K562 (cell line): ENCODE results near the gene VRK2.

Experiments used
- CEBPG ChIP-seq, 3 experiments: fragments of 200-800 bp in 1 of 3; sonication (Bioruptor generic) in 1 of 3; sonication (generic) in 1 of 3; formaldehyde crosslinking in 1 of 3; IDR thresholded peaks in 2 of 3; conservative IDR thresholded peaks in 1 of 3; 2 replicates each; pipeline versions ENCODE4 v1.6.1 to v1.8.0; 2016 to 2022; ENCODE audit warnings: missing compliant biosample characterization in 2 of 3, missing genetic modification characterization in 2 of 3, mild to moderate bottlenecking in 1 of 3, missing genetic modification reagents in 1 of 3
- CHD4 ChIP-seq: fragments of 200-600 bp; sonication (generic); IDR thresholded peaks from 3 replicates; pipeline ENCODE4 v1.6.1; 2012; ENCODE audit warnings: low read depth, mild to moderate bottlenecking, mixed read lengths, low read length, inconsistent platforms; ENCODE audit not compliant: insufficient read depth, insufficient replicate concordance, poor library complexity, severe bottlenecking
- JUN ChIP-seq, 2 experiments: sonication (generic) in 1 of 2; formaldehyde crosslinking in 1 of 2; IDR thresholded peaks; 2 replicates each; pipeline versions ENCODE4 v1.6.1 to v1.8.0; 2012 to 2022; ENCODE audit warnings: borderline replicate concordance in 2 of 2, mild to moderate bottlenecking in 2 of 2, improper control_type of control experiment in 1 of 2, low read depth in 1 of 2, low read length in 1 of 2, missing genetic modification reagents in 1 of 2
- MAX ChIP-seq: sonication (generic); formaldehyde crosslinking; IDR thresholded peaks from 2 replicates; pipeline ENCODE4 v1.9.0; 2022; ENCODE audit warnings: mild to moderate bottlenecking, missing genetic modification reagents
- RERE ChIP-seq: sonication (generic); formaldehyde crosslinking; IDR thresholded peaks from 2 replicates; pipeline ENCODE4 v1.8.0; 2023; ENCODE audit warnings: missing genetic modification reagents, mild to moderate bottlenecking, borderline replicate concordance
- SETDB1 ChIP-seq: IDR thresholded peaks from one replicate; pipeline ENCODE4 v1.6.1; 2012; ENCODE audit warnings: low read length, control low read depth, inconsistent platforms
- SIN3A ChIP-seq, 2 experiments: fragments of 150-350 bp in 1 of 2; IDR thresholded peaks; 2 replicates each; pipeline ENCODE4 v1.6.1; 2011 to 2016; ENCODE audit warnings: borderline replicate concordance in 2 of 2, low read depth in 2 of 2, low read length in 2 of 2, mild to moderate bottlenecking in 2 of 2, moderate library complexity in 2 of 2; ENCODE audit not compliant: control insufficient read depth in 1 of 2
- SMAD1 ChIP-seq: fragments of 150-350 bp; IDR thresholded peaks from 2 replicates; pipeline ENCODE4 v1.6.1; 2014; ENCODE audit warnings: low read length, low read depth; ENCODE audit not compliant: partially characterized antibody
- SRF ChIP-seq, 2 experiments: fragments of 250-450, 450-650 bp in 1 of 2; sonication (Bioruptor Pico) in 1 of 2; sonication (generic) in 1 of 2; formaldehyde crosslinking; IDR thresholded peaks; 2 replicates each; pipeline versions ENCODE4 v1.5.0 to v1.5.1; 2020 to 2022; ENCODE audit warnings: mild to moderate bottlenecking in 1 of 2, missing genetic modification reagents in 1 of 2
- ZNF644 ChIP-seq: fragments of 200-800 bp; sonication (Bioruptor generic); IDR thresholded peaks from 2 replicates; pipeline ENCODE4 v1.6.1; 2016; ENCODE audit warnings: low read depth, missing genetic modification characterization, missing compliant biosample characterization
- TF ChIP-seq, protein P1 (sequence below), 2 experiments: fragments of 450-650 bp in 1 of 2; sonication (generic) in 1 of 2; formaldehyde crosslinking in 1 of 2; IDR thresholded peaks; 2 replicates each; pipeline versions ENCODE4 v1.7.1 to v1.9.0; 2016 to 2022; ENCODE audit warnings: inconsistent platforms in 1 of 2, mild to moderate bottlenecking in 1 of 2, missing genetic modification reagents in 1 of 2
- TF ChIP-seq, protein P2 (sequence below), 2 experiments: fragments of 450-650 bp in 1 of 2; IDR thresholded peaks; 2 replicates each; pipeline ENCODE4 v1.6.1; 2011 to 2017; ENCODE audit warnings: low read depth in 2 of 2, antibody characterized with exemption in 1 of 2, borderline replicate concordance in 1 of 2, low read length in 1 of 2, mild to moderate bottlenecking in 1 of 2, mixed read lengths in 1 of 2; ENCODE audit not compliant: control insufficient read depth in 1 of 2
- TF ChIP-seq, protein P3 (sequence below), 3 experiments: IDR thresholded peaks in 2 of 3; conservative IDR thresholded peaks in 1 of 3; 2 replicates each; pipeline ENCODE4 v1.5.1; 2011 to 2012; ENCODE audit warnings: low read length in 3 of 3, mild to moderate bottlenecking in 3 of 3, control low read depth in 2 of 3, improper control_type of control experiment in 1 of 3, inconsistent platforms in 1 of 3, low read depth in 1 of 3, mixed read lengths in 1 of 3, moderate library complexity in 1 of 3; ENCODE audit not compliant: insufficient read depth in 2 of 3

- TF ChIP-seq CHD4 (no peak), SRF (CRISPR knock-in tag; IDR thresholded peaks at IDR 0.05) (no peak), SETDB1 (no peak), SIN3A (IDR thresholded peaks at IDR 0.05; ENCODE audit: borderline replicate concordance in 2 of 2, control insufficient read depth in 1 of 2, low read depth in 2 of 2, low read length in 2 of 2) (no peak), RERE (CRISPR knock-in tag) (no peak), JUN (IDR thresholded peaks at IDR 0.05; ENCODE audit: borderline replicate concordance, low read depth, low read length) (no peak), JUN (CRISPR knock-in tag; IDR thresholded peaks at IDR 0.05; ENCODE audit: borderline replicate concordance) (no peak), MAX (CRISPR knock-in tag) (no peak), SMAD1 (no peak), CEBPG (CRISPR knock-in tag; IDR thresholded peaks at IDR 0.05) (no peak), CEBPG (tag; conservative IDR thresholded peaks at IDR 0.05 in 1 of 2, IDR thresholded peaks at IDR 0.05 in 1 of 2) (no peak), ZNF644 (tag) (no peak)
- TF ChIP-seq, protein P1, sequence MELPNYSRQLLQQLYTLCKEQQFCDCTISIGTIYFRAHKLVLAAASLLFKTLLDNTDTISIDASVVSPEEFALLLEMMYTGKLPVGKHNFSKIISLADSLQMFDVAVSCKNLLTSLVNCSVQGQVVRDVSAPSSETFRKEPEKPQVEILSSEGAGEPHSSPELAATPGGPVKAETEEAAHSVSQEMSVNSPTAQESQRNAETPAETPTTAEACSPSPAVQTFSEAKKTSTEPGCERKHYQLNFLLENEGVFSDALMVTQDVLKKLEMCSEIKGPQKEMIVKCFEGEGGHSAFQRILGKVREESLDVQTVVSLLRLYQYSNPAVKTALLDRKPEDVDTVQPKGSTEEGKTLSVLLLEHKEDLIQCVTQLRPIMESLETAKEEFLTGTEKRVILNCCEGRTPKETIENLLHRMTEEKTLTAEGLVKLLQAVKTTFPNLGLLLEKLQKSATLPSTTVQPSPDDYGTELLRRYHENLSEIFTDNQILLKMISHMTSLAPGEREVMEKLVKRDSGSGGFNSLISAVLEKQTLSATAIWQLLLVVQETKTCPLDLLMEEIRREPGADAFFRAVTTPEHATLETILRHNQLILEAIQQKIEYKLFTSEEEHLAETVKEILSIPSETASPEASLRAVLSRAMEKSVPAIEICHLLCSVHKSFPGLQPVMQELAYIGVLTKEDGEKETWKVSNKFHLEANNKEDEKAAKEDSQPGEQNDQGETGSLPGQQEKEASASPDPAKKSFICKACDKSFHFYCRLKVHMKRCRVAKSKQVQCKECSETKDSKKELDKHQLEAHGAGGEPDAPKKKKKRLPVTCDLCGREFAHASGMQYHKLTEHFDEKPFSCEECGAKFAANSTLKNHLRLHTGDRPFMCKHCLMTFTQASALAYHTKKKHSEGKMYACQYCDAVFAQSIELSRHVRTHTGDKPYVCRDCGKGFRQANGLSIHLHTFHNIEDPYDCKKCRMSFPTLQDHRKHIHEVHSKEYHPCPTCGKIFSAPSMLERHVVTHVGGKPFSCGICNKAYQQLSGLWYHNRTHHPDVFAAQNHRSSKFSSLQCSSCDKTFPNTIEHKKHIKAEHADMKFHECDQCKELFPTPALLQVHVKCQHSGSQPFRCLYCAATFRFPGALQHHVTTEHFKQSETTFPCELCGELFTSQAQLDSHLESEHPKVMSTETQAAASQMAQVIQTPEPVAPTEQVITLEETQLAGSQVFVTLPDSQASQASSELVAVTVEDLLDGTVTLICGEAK (IDR thresholded peaks at IDR 0.05) = no peak
- TF ChIP-seq, protein P1 (CRISPR knock-in tag; IDR thresholded peaks at IDR 0.05) = no peak
- TF ChIP-seq, protein P2, sequence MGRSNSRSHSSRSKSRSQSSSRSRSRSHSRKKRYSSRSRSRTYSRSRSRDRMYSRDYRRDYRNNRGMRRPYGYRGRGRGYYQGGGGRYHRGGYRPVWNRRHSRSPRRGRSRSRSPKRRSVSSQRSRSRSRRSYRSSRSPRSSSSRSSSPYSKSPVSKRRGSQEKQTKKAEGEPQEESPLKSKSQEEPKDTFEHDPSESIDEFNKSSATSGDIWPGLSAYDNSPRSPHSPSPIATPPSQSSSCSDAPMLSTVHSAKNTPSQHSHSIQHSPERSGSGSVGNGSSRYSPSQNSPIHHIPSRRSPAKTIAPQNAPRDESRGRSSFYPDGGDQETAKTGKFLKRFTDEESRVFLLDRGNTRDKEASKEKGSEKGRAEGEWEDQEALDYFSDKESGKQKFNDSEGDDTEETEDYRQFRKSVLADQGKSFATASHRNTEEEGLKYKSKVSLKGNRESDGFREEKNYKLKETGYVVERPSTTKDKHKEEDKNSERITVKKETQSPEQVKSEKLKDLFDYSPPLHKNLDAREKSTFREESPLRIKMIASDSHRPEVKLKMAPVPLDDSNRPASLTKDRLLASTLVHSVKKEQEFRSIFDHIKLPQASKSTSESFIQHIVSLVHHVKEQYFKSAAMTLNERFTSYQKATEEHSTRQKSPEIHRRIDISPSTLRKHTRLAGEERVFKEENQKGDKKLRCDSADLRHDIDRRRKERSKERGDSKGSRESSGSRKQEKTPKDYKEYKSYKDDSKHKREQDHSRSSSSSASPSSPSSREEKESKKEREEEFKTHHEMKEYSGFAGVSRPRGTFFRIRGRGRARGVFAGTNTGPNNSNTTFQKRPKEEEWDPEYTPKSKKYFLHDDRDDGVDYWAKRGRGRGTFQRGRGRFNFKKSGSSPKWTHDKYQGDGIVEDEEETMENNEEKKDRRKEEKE (IDR thresholded peaks at IDR 0.05; ENCODE audit: borderline replicate concordance in 1 of 2, control insufficient read depth in 1 of 2, low read depth in 2 of 2, low read length in 1 of 2) = no peak
- TF ChIP-seq, protein P3, sequence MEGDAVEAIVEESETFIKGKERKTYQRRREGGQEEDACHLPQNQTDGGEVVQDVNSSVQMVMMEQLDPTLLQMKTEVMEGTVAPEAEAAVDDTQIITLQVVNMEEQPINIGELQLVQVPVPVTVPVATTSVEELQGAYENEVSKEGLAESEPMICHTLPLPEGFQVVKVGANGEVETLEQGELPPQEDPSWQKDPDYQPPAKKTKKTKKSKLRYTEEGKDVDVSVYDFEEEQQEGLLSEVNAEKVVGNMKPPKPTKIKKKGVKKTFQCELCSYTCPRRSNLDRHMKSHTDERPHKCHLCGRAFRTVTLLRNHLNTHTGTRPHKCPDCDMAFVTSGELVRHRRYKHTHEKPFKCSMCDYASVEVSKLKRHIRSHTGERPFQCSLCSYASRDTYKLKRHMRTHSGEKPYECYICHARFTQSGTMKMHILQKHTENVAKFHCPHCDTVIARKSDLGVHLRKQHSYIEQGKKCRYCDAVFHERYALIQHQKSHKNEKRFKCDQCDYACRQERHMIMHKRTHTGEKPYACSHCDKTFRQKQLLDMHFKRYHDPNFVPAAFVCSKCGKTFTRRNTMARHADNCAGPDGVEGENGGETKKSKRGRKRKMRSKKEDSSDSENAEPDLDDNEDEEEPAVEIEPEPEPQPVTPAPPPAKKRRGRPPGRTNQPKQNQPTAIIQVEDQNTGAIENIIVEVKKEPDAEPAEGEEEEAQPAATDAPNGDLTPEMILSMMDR (IDR thresholded peaks at IDR 0.05 in 2 of 3, conservative IDR thresholded peaks at IDR 0.05 in 1 of 3; ENCODE audit: insufficient read depth in 2 of 3, low read depth in 1 of 3, low read length in 3 of 3) = no peak
These were observed 42.5 kb downstream of the VRK2 start for GRCh38 chr2:58089081-58089480.
